AG09309 (cell line): Measurements from ENCODE around the gene LRRIQ1.

Source experiments
- DNase-seq: peaks from one replicate; pipeline ENCODE4 v3.0.0-alpha.2; 2010; ENCODE audit warnings: low read depth
- H3K4me3 ChIP-seq: 2 replicates; pipeline ENCODE4 v1.5.1; 2011; ENCODE audit warnings: mild to moderate bottlenecking, low read depth, low read length, moderate library complexity; ENCODE audit not compliant: control insufficient read depth
- TF ChIP-seq, protein P1 (sequence below): IDR thresholded peaks from 2 replicates; pipeline ENCODE4 v1.5.1; 2011; ENCODE audit warnings: mild to moderate bottlenecking, low read depth, low read length, inconsistent platforms; ENCODE audit not compliant: insufficient read depth, control insufficient read depth; ENCODE audit errors: missing control alignments

LRRIQ1 gene

DNA sequence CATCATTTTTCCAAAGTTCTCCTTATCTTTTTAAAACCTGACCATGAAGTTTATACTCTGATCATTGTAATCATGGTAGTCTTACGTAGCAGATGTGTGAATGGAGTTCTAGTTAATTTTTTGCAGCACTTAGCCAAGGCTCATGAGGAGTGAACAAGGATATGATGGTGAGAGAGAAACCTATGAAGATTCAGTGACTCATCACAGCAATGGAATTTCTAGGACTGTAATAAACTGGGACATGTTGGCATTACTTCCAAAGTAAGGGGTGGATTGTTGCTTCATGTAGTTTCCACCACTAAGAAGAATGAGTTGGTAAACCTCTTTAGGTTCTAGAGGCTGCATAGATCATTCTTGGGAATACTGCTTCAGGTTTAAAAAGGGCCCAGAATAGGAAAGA, 102.7 kb downstream of the LRRIQ1 start:
- no peak overlapping the region for H3K4me3 ChIP-seq
- DNase-seq: no peak

DNA sequence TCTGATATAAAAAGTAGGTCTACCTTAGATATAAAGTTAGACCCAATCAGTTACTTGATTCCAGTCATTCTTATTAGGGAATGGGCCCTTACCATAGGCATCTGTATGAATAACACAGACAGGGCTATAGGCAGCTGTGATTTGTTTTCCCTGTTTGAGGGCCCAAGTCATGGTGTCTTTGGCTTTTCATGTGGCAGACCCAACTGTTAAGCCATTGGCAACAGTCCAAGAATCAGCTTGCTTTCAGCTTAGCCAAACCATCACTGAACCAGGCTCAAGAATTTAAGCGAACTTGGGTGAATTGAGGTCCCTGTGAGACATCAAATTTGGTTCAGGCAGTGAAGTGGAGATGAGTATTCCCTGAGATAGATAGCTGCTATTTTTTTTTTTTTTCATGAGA, 111.2 kb downstream of the LRRIQ1 start:
- DNase-seq: no peak
- no peak overlapping the region for H3K4me3 ChIP-seq
- TF ChIP-seq, protein P1, sequence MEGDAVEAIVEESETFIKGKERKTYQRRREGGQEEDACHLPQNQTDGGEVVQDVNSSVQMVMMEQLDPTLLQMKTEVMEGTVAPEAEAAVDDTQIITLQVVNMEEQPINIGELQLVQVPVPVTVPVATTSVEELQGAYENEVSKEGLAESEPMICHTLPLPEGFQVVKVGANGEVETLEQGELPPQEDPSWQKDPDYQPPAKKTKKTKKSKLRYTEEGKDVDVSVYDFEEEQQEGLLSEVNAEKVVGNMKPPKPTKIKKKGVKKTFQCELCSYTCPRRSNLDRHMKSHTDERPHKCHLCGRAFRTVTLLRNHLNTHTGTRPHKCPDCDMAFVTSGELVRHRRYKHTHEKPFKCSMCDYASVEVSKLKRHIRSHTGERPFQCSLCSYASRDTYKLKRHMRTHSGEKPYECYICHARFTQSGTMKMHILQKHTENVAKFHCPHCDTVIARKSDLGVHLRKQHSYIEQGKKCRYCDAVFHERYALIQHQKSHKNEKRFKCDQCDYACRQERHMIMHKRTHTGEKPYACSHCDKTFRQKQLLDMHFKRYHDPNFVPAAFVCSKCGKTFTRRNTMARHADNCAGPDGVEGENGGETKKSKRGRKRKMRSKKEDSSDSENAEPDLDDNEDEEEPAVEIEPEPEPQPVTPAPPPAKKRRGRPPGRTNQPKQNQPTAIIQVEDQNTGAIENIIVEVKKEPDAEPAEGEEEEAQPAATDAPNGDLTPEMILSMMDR: no peak

More for the DNA sequence above, 102.7 kb downstream of the LRRIQ1 start:
- TF ChIP-seq, protein P1: no peak

DNA sequence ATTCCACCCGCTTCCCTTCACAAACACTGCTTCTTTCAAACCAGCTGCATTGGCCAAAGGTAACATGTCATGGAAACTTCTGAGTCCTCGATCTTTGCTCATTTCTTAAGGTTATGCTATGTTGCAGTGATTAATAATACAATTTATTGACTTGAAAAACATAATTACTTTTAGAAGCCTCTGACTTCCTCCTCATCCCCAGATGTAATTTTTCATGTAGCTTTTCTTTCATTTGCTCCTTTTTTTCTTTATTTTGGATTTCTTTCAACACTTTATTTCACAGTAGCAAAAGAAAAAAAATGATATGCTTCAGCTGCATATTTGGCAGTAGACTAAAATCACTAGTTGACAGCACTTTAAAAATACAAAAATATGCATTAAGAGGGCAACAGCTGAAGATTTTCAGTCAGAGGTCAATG, 116.2 kb downstream of the LRRIQ1 start:
- TF ChIP-seq, protein P1: no peak
- H3K4me3 ChIP-seq: no peak overlapping the region
- no peak for DNase-seq

DNA sequence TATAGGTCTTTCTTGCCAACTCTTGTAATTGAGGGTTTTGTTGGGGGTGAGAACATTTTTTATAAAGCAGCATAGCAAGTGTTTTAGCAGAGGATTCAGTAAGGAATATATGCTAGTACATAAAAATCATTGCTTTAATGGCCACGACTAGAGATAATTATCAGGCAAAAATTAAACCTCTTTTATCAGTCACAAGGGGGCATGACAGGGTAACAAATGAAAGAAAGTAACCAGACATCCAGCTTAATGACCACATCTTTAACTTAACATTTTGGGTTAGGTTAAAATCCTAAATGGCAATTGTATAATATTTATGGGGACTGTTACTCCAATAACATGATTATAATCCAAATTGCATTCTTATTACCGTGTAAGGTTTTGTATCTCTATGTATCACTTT, 119.6 kb downstream of the LRRIQ1 start:
- no peak for DNase-seq
- TF ChIP-seq, protein P1: no peak
- no peak overlapping the region for H3K4me3 ChIP-seq

DNA sequence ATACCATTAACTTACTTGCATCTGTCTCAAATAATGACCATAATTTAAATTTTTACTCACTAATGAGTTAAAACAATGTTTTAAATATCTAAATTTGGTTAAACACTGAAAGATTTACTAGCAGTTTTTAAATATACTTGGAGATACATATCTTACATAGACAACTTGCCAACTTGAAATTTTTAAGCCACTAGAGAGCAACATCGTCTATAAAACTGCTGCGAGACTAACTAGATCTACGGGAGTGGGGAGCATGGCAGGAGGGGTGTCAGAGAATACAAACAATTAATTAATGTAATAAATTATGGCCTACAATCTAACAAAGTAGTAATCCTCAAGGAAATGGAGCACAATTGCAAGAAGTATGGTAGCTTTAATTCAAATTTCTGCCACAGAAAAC, 120.4 kb downstream of the LRRIQ1 start:
- TF ChIP-seq, protein P1: no peak
- H3K4me3 ChIP-seq: no peak overlapping the region

DNA sequence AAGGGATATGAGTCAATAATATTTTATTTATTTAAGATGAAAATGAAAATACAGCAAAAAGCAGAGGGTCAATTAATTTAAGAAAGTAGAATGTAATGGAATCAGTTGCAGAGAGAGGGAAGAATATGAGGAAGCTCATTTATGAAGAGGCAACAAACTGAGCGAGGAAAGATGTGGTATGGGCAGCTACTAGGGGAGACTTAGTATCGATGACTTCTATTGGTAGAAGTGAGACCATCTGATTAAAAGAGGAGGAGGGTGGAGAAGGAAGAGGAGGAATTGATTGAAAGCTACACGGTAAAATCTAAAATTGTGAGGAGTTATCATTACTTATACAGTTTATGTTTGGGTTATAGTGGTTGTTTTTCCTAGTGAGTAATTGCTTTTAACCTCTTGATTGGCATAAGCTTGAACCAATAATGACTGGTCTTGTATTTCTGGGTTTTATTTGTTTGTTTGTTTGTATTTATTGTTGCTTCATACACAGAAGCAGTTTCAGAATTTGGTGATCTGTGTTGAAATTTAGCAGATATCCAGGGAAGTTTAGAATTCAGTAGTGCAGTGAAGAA, 121.0 kb downstream of the LRRIQ1 start:
- DNase-seq: no peak
- no peak overlapping the region for H3K4me3 ChIP-seq
- TF ChIP-seq, protein P1: no peak

More for the DNA sequence above, 120.4 kb downstream of the LRRIQ1 start:
- DNase-seq: no peak
